Heart left ventricle (tissue), 13 donors: ENCODE results near the gene WDR62.

Source experiments
- CTCF ChIP-seq, 12 donors: fragments of 200-600 bp; sonication (generic) in 4 of 12; IDR thresholded peaks; one replicate each; pipeline versions ENCODE4 v1.5.0 to v1.8.0; 2018 to 2022; ENCODE audit warnings: antibody characterized with exemption in 12 of 12, mild to moderate bottlenecking in 5 of 12
- POLR2A ChIP-seq, 2 donors: fragments of 450-650 bp; IDR thresholded peaks; one replicate each; pipeline ENCODE4 v1.6.1; 2017; ENCODE audit warnings: antibody characterized with exemption in 2 of 2, mild to moderate bottlenecking in 2 of 2, moderate library complexity in 2 of 2
- donor health status: ischemic (EF 13 %, LVEDD 7.1; RV severe dilation, severe dysfunction).
- donor health status: DM: no; HTN: yes; CAD: no.
- donor health status: DM: no; HTN: no; CAD: no.
- donor health status: ischemic (EF 25% LVEDD 6.9; RV normal size, moderate dysfunction).
- donor health status: ischemic (EF 25% LVEDD 5.7; RV mildly dilated, moderate dysfunction).
- donor health status: ischemic (EF 35%, LVEDD 5.7; RV mildly dilated, moderate dysfunction).
- donor health status: nonischemic (EF 11% LVEDD 7.7; RV severe dilation, severe dysfunction).
- donor health status: DM: yes; HTN: yes; CAD: no.
- donor health status: PGD.
- donor health status: ischemic (EF 29% LVEDD 5.4; RV normal size, mild dysfunction).
- donor health status: nonischemic (EF 23%, LVEDD 6.1; RV moderate dilation, normal function).

- TF ChIP-seq CTCF (IDR thresholded peaks at IDR 0.05) (no peak), POLR2A (IDR thresholded peaks at IDR 0.05) (no peak)
Measured at GRCh38 chr19:36093687-36094086, 39.0 kb downstream of the WDR62 start.
